Heart right ventricle (tissue), 16 donors: ENCODE measurements around the gene SAMD3. TPM values are rescaled to one million over a fixed set of nuclear protein-coding genes. Genes with fewer than 3 reads are reported as not detected.

Source experiments
- ATAC-seq, 8 donors: fragments of 200-7000 bp; cut with Tn5 transposase; one replicate each; pipeline ENCODE4 v1.9.1; 2020; ENCODE audit warnings: mild to moderate bottlenecking in 8 of 8, moderate library complexity in 8 of 8, moderate number of reproducible peaks in 1 of 8
- DNase-seq, 2 donors: peaks; one replicate each; pipeline ENCODE4 v3.0.0-alpha.2; 2020
- H3K27ac ChIP-seq, 10 donors: fragments of 200-600 bp; sonication (generic) in 2 of 10; one replicate each; pipeline versions ENCODE4 v1.5.0 to v1.8.0; 2020 to 2022; ENCODE audit warnings: mild to moderate bottlenecking in 3 of 10
- H3K27me3 ChIP-seq, 7 donors: fragments of 200-600 bp; one replicate each; pipeline ENCODE4 v1.8.0; 2021 to 2022; ENCODE audit warnings: mild to moderate bottlenecking in 2 of 7
- H3K36me3 ChIP-seq, 9 donors: fragments of 200-600 bp; sonication (generic) in 1 of 9; one replicate each; pipeline versions ENCODE4 v1.5.0 to v1.8.0; 2020 to 2022; ENCODE audit warnings: mild to moderate bottlenecking in 2 of 9
- H3K4me1 ChIP-seq, 9 donors: fragments of 200-600 bp; sonication (generic) in 1 of 9; one replicate each; pipeline versions ENCODE4 v1.5.0 to v1.8.0; 2020 to 2022; ENCODE audit warnings: mild to moderate bottlenecking in 4 of 9
- H3K4me3 ChIP-seq, 10 donors: fragments of 200-600 bp; sonication (generic) in 2 of 10; one replicate each; pipeline versions ENCODE4 v1.5.0 to v1.8.0; 2020 to 2022; ENCODE audit warnings: mild to moderate bottlenecking in 7 of 10, moderate library complexity in 2 of 10
- H3K9me3 ChIP-seq, 11 donors: fragments of 200-600 bp in 10 of 11; sonication (generic) in 2 of 11; one replicate each; pipeline versions ENCODE4 v1.5.0 to v1.8.0; 2013 to 2022; ENCODE audit warnings: mild to moderate bottlenecking in 2 of 11, control low read depth in 1 of 11, moderate library complexity in 1 of 11
- CTCF ChIP-seq, 9 donors: fragments of 200-600 bp; sonication (generic) in 2 of 9; IDR thresholded peaks; one replicate each; pipeline versions ENCODE4 v1.5.0 to v1.8.0; 2021 to 2022; ENCODE audit warnings: antibody characterized with exemption in 9 of 9, mild to moderate bottlenecking in 5 of 9, moderate library complexity in 1 of 9
- WGBS, 2 donors: extraction: QIAGEN DNeasy Blood & Tissue Kit; methylation state at CpG; one replicate each; pipeline ENCODE4 v1.1.7; 2013; ENCODE audit warnings: inconsistent platforms in 1 of 2; 5-methylcytosine and 5-hydroxymethylcytosine counted together
- intact Hi-C, 10 donors: fragments of 100-400 bp; cut with DNase I; formaldehyde crosslinking; loops; one replicate each; pipeline versions ENCODE4 v1.11.1 to v1.14.2; 2022
- polyA plus RNA-seq, 2 donors: library from polyadenylated mRNA; stranded (reverse); fragments of 200-250 nt; gene quantifications; one replicate each; pipeline ENCODE4 v1.2.3, GENCODE V29; 2013
- total RNA-seq, 10 donors: library from RNA; stranded (reverse); fragmentation: NEBNext Ultra II Directional in 3 of 10; extraction: Animal tissue kit (Norgen Biotek cat#: 25700) in 3 of 10; gene quantifications; one replicate each; pipeline versions ENCODE4 v1.2.1 to v1.2.4, GENCODE V29; 2021 to 2023
- donor health status: Arrhythmogenic right ventricular cardiomyopathy.
- donor health status: ischemic (EF 13 %, LVEDD 7.1; RV severe dilation, severe dysfunction).
- donor health status: healthy with polysubstance abuse.
- donor health status: DM: no; HTN: yes; CAD: no.
- donor health status: DM: no; HTN: no; CAD: no.
- donor health status: ischemic (EF 25% LVEDD 6.9; RV normal size, moderate dysfunction).
- donor health status: ischemic (EF 25% LVEDD 5.7; RV mildly dilated, moderate dysfunction).
- donor health status: healthy.
- donor health status: DM: yes; HTN: yes; CAD: no.
- donor health status: Ischemic cardiomyopathy.
- donor health status: ischemic (EF 35%, LVEDD 5.7; RV mildly dilated, moderate dysfunction).
- donor health status: nonischemic (EF 11% LVEDD 7.7; RV severe dilation, severe dysfunction).
- donor health status: DM: yes; HTN: yes; CAD: no.
- donor health status: PGD.
- donor health status: ischemic (EF 29% LVEDD 5.4; RV normal size, mild dysfunction).
- donor health status: nonischemic (EF 23%, LVEDD 6.1; RV moderate dilation, normal function).

SAMD3 gene
- total and polyA plus RNA-seq, 12 donors: 0.12 to 3.1 (median 0.51) TPM; not detected in 7

DNA sequence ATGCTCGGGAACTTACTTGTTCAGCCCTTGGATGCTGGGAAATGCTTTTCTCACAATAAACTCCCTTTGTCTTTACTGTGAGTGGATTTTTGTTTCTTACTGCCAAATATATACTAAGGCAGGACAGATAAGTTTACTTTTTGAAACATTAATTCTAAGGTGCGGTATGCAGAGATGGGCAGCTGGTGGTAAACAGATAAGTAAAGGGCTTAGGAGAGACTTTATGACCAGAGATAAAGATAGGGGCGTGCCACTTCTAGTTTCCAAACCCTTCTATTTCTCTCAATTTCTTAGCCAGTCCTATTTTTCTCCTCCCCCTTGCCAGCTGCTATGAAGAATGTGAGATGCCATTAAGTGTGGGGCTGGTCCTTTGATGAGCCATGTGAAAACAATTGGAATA is 16.3 kb downstream of the SAMD3 start:
- Histone ChIP-seq H3K9me3 (no peaks in the 10 kb centered on the region), H3K27me3 (no peaks in the 10 kb centered on the region), H3K36me3 (no peaks in the 10 kb centered on the region), H3K4me1 (no peaks in the 10 kb centered on the region), H3K4me3 (no peak overlapping the region), H3K27ac (no peak overlapping the region)
- TF ChIP-seq CTCF (IDR thresholded peaks at IDR 0.05): no peak
- DNase-seq: no peak
- ATAC-seq: no peak
- WGBS, 2 donors: 71 to 76% methylated on average over 3 of the region's 3 CpGs
- intact Hi-C loops: no loop called here

DNA sequence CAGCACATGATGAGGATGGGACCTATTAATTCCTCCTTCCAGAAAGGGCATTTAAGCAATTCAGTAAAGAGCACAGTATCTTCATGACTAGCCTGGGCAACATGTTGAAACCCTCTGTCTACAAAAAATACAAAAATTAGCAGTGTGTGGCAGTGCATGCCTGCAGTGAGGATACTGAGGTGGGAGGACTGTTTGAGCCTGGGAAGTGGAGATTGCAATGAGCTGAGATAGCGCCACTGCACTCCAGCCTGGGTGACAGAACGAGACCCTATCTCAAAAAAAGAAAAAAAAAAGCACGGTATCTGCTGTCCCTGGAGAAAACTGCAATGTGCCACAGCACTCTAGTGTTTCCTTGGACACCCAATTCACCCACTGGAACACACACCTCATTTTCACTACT is 18.4 kb downstream of the SAMD3 start:
- no peaks in the 10 kb centered on the region for H3K27me3 ChIP-seq
- WGBS, 2 donors: 44 to 50% methylated on average over 3 of the region's 3 CpGs
- peaks cover 0 to 11% (median 0%) of the 10 kb centered on the region in 11 donors for H3K9me3 ChIP-seq
- TF ChIP-seq CTCF (IDR thresholded peaks at IDR 0.05): no peak
- no peaks in the 10 kb centered on the region for H3K36me3 ChIP-seq
- H3K4me1 ChIP-seq: no peaks in the 10 kb centered on the region
- no peak overlapping the region for H3K27ac ChIP-seq
- intact Hi-C loops: no loop called here
- no peak overlapping the region for H3K4me3 ChIP-seq
- no peak for DNase-seq
- ATAC-seq: no peak

DNA sequence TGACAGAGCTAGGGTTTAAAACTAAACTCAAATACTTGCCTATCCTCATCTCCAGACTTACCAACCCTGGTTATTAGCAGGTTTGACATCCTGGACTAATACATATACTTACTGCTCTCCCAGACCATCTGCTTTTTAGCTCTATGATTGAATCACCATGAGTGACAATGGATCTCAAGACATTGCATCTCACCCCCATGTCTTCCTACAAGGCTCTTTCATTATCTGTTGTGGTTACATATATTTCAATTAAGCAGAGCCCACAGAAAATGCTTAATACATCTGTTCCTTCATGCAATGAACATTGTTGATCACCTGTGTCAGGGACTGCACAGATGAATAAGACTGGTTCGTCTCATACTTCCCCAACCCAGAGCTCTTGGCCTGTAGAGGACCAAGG is 19.4 kb downstream of the SAMD3 start:
- no peaks in the 10 kb centered on the region for H3K36me3 ChIP-seq
- H3K4me1 ChIP-seq: no peaks in the 10 kb centered on the region
- DNase-seq (no peak), ATAC-seq (no peak)
- H3K9me3 ChIP-seq: peaks cover 0 to 11% (median 0%) of the 10 kb centered on the region in 11 donors
- H3K4me3 ChIP-seq: no peak overlapping the region
- no peak for TF ChIP-seq CTCF (IDR thresholded peaks at IDR 0.05)
- intact Hi-C loops: no loop called here
- no peak overlapping the region for H3K27ac ChIP-seq
- 86 to 91% methylated on average over 1 of the region's 1 CpG for WGBS, 2 donors
- H3K27me3 ChIP-seq: no peaks in the 10 kb centered on the region

DNA sequence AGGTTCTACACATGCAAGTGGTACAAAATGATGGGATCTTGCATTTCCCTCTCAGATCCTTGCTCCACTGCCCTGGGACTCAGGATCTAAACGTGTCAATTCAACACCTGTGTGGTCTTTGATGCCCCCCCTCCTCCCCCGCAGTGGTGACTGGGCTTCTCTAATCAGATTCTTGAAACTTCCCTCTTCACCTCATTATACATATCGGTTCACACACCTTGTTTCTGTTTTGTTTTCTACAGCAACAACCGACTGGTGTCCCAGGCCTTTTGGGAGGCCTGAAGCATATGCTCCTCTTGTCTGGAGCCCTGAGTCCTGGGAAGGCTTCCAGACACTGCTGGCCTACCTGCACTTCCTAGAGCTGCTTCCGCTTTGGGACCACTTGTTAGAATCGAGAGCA is 20.0 kb downstream of the SAMD3 start:
- Histone ChIP-seq H3K27me3 (no peaks in the 10 kb centered on the region), H3K9me3 (peaks cover 0 to 11% (median 0%) of the 10 kb centered on the region in 11 donors), H3K36me3 (no peaks in the 10 kb centered on the region), H3K4me1 (no peaks in the 10 kb centered on the region), H3K27ac (no peak overlapping the region), H3K4me3 (no peak overlapping the region)
- TF ChIP-seq CTCF (IDR thresholded peaks at IDR 0.05): no peak
- WGBS, 2 donors: 50 to 52% methylated on average over 6 of the region's 6 CpGs
- ATAC-seq (no peak), DNase-seq (no peak)
- intact Hi-C loops: no loop called here
